Right hindlimb (tissue), 1 donor: ENCODE results near the gene RAB4B.
"Not testable (repeated sequence)": the region's sequence is repeated elsewhere in the genome, so short reads cannot be mapped to it uniquely, and the experiment has no call there.

ENCODE experiments used
- DNase-seq: peaks from one replicate; pipeline ENCODE4 v3.0.0-alpha.2; 2018

Gene RAB4B

GRCh38 chr19:40750874-40751537 lies 27.0 kb upstream of the RAB4B start, which contains the start of gene SNRPA:
SNRPA (plus strand) TSS chr19:40751203; CDS start chr19:40751409, 206 bp downstream.
- DNase-seq: peak; percentile 98

GRCh38 chr19:40752257-40752781 lies 25.7 kb upstream of the RAB4B start:
- no peak for DNase-seq

- no peak for DNase-seq
Observed at GRCh38 chr19:40754611-40755247, 23.3 kb upstream of the RAB4B start.

- no peak for DNase-seq
Observed at GRCh38 chr19:40755248-40755624, 22.8 kb upstream of the RAB4B start.

GRCh38 chr19:40755791-40756190 lies 22.3 kb upstream of the RAB4B start:
- DNase-seq: no peak

GRCh38 chr19:40756502-40757110 lies 21.4 kb upstream of the RAB4B start:
- no peak for DNase-seq

- DNase-seq: no peak
Observed at GRCh38 chr19:40758491-40758890, 19.6 kb upstream of the RAB4B start.

- DNase-seq: no peak
Observed at GRCh38 chr19:40759352-40759751, 18.7 kb upstream of the RAB4B start.

GRCh38 chr19:40762754-40763470 lies 15.1 kb upstream of the RAB4B start:
- DNase-seq: no peak

- no peak for DNase-seq
Observed at GRCh38 chr19:40763526-40763925, 14.5 kb upstream of the RAB4B start.

GRCh38 chr19:40763963-40764362 lies 14.1 kb upstream of the RAB4B start:
- no peak for DNase-seq

- DNase-seq: not testable (repeated sequence)
Observed at GRCh38 chr19:40766385-40766784, 11.7 kb upstream of the RAB4B start.

- no peak for DNase-seq
Observed at GRCh38 chr19:40768869-40769268, 9.2 kb upstream of the RAB4B start.

GRCh38 chr19:40771101-40771862 lies 6.8 kb upstream of the RAB4B start:
- not testable (repeated sequence) for DNase-seq

GRCh38 chr19:40774916-40775631 lies 3.0 kb upstream of the RAB4B start, which contains the start of gene MIA:
MIA (plus strand) TSS chr19:40775521; CDS start chr19:40775543, 22 bp downstream.
- DNase-seq: peak; percentile 31

GRCh38 chr19:40775632-40776022 lies 2.4 kb upstream of the RAB4B start:
- no peak for DNase-seq

GRCh38 chr19:40776364-40776763 lies 1.7 kb upstream of the RAB4B start:
- DNase-seq: no peak

- DNase-seq: peak; percentile 95
Observed at GRCh38 chr19:40776932-40777644, 959 bp upstream of the RAB4B start.

- DNase-seq: no peak
Observed at GRCh38 chr19:40777645-40777936, 456 bp upstream of the RAB4B start.

GRCh38 chr19:40778706-40779284 lies 748 bp downstream of the RAB4B start:
- no peak for DNase-seq

GRCh38 chr19:40780582-40780981 lies 2.5 kb downstream of the RAB4B start:
- DNase-seq: no peak
